Measurements from ENCODE around the gene PRKAR2B.
A peak's percentile ranks its signal among the peaks of the same experiment; 100 is the strongest.
"Not testable (repeated sequence)": the region's sequence is repeated elsewhere in the genome, so short reads cannot be mapped to it uniquely, and the experiment has no call there.

PRKAR2B gene

GRCh38 chr7:107034553-107034952 is 10.0 kb upstream of the PRKAR2B start:
- TF ChIP-seq CTCF (conservative IDR thresholded peaks at IDR 0.05; ENCODE audit: low read length): no peak
- H3K4me3 ChIP-seq (ENCODE audit: low read length): no peak overlapping the region
- DNase-seq (ENCODE audit: low read depth): no peak

GRCh38 chr7:107035446-107035845 is 9.1 kb upstream of the PRKAR2B start:
- peak; percentile 79 for DNase-seq (ENCODE audit: low read depth)

DNA sequence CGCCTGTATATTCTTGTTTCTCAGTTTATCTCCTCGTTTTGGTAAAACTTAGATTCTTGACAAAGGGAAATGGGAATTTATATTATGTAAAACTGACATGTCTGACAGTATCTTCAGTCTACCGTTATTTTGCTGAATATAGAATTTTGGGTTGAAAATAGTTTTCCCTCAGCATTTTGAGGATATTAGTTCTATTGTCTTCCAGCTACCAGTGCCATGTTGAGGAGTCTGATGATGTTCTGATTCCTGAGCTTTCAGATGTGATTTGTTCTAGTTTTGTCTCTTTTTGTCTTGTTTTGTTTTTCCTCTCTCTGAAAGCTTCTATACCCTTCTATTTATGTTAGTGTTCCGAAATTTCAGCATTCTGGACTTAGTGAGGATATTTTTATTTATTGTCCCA is 8.0 kb upstream of the PRKAR2B start:
- TF ChIP-seq CTCF (conservative IDR thresholded peaks at IDR 0.05; ENCODE audit: low read length): no peak
- no peak for DNase-seq (ENCODE audit: low read depth)
- H3K4me3 ChIP-seq (ENCODE audit: low read length): no peak overlapping the region

More at GRCh38 chr7:107035446-107035845, 9.1 kb upstream of the PRKAR2B start:
- TF ChIP-seq CTCF (conservative IDR thresholded peaks at IDR 0.05; ENCODE audit: low read length): no peak
- H3K4me3 ChIP-seq (ENCODE audit: low read length): no peak overlapping the region

DNA sequence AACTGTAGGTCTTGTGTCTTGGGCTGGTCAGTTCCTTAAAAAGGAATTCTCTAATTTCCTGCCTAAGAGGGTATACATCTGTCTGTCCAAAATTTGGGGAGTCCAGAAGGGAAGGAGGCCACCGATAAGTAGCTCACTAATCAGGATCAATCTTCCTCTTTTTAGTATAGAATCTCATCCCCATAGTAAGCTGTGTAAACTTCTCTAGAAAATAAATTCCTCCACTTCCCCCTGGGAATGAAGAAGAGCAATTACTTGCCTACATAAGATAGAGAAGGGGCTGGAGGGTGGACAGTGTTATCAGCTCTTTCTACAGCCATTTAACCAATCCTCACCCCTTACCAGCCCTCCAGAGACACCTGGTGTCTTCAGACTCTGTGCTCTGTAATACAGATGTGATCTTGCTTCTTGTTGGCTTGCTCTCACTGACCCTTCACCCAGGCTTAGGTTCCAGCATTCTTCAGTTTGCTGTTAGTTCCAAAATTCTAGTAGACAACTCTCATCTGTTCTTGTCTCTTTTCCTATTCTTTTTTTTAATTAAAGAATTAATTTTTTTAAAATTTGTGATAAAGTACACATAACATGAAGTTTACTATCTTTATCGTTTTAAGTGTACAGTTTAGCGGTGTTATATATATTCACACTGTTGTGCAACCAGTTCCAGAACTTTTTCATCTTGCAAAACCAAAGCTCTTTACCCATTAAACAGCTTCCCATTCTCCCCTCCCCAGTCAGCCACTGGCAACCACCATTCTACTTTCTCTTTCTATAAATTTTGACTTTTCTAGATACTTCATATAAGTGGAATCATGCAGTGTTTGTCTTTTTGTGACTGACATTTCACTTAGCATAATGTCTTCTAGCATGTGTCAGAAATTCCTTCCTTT is 6.5 kb upstream of the PRKAR2B start:
- no peak for TF ChIP-seq CTCF (conservative IDR thresholded peaks at IDR 0.05; ENCODE audit: low read length)
- no peak for DNase-seq (ENCODE audit: low read depth)
- H3K4me3 ChIP-seq (ENCODE audit: low read length): no peak overlapping the region

GRCh38 chr7:107039199-107039900 is 5.2 kb upstream of the PRKAR2B start:
- no peak overlapping the region for H3K4me3 ChIP-seq (ENCODE audit: low read length)
- DNase-seq (ENCODE audit: low read depth): no peak
- no peak for TF ChIP-seq CTCF (conservative IDR thresholded peaks at IDR 0.05; ENCODE audit: low read length)

DNA sequence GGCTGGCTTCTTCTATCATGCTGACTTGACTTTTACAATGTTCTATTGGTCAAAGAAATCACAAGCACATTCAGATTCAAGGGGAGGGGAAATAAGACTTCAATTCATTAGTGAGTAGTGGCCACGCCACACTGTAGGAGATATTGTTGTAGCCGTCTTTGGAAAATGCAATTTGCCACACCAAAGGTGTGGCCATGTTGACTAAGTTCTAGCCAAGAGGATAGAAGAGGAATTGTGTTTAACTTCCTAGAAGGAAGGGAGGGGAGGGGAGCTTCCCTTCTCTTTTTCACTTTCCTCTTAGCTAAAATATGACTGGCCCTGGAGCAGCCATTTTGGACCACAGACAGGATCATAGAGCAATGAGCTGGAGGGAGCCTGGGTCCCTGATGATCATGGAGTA is 3.4 kb upstream of the PRKAR2B start:
- TF ChIP-seq CTCF (conservative IDR thresholded peaks at IDR 0.05; ENCODE audit: low read length): no peak
- H3K4me3 ChIP-seq (ENCODE audit: low read length): no peak overlapping the region
- DNase-seq (ENCODE audit: low read depth): no peak

DNA sequence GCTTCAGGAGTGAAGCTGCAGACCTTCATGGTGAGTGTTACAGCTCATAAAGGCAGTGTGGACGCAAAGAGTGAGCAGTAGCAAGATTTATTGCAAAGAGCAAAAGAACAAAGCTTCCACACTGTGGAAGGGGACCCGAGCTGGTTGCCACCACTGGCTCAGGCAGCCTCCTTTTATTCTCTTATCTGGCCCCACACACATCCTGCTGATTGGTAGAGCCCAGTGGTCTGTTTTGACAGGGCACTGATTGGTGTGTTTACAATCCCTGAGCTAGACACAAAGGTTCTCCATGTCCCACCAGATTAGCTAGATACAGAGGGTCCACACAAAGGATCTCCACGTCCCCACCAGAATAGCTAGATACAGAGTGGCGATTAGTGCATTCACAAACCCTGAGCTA is 2.7 kb upstream of the PRKAR2B start:
- not testable (repeated sequence) for H3K4me3 ChIP-seq (ENCODE audit: low read length); DNase-seq (ENCODE audit: low read depth)

DNA sequence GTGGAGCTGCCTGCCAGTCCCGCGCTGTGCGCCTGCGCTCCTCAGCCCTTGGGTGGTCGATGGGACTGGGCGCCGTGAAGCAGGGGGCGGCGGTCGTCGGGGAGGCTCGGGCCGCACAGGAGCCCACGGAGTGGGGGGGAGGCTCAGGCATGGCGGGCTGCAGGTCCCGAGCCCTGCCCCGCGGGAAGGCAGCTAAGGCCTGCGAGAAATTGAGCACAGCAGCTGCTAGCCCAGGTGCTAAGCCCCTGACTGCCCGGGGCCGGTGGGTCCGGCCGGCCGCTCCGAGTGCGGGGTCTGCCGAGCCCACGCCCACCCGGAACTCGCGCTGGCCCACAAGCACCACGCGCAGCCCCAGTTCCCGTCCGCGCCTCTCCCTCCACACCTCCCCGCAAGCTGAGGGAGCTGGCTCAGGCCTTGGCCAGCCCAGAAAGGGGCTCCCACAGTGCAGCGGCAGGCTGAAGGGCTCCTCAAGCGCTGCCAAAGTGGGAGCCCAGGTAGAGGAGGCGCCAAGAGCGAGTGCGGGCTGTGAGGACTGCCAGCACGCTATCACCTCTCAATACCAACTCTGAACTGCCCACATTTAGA is 2.1 kb upstream of the PRKAR2B start:
- not testable (repeated sequence) for H3K4me3 ChIP-seq (ENCODE audit: low read length); DNase-seq (ENCODE audit: low read depth)

All from AG10803 (cell line).